Vagina (tissue), 2 donors: Measurements from ENCODE around the gene CLEC16A.

Experiments
- CTCF ChIP-seq, 3 experiments: fragments of 450-650 bp in 2 of 3; fragments of 200-600 bp in 1 of 3; sonication (generic) in 1 of 3; IDR thresholded peaks; one replicate each; pipeline ENCODE4 v1.5.1; 2017 to 2019; ENCODE audit warnings: antibody characterized with exemption in 3 of 3, mild to moderate bottlenecking in 2 of 3, moderate library complexity in 2 of 3
- POLR2A ChIP-seq, 2 donors: fragments of 450-650 bp; IDR thresholded peaks; one replicate each; pipeline ENCODE4 v1.6.1; 2017; ENCODE audit warnings: antibody characterized with exemption in 2 of 2, mild to moderate bottlenecking in 2 of 2, moderate library complexity in 2 of 2

GRCh38 chr16:10945065-10945787 is 862 bp downstream of the CLEC16A start:
- TF ChIP-seq CTCF (IDR thresholded peaks at IDR 0.05) (no peak), POLR2A (IDR thresholded peaks at IDR 0.05) (no peak)
